Nephron (organoid): ENCODE results near the gene SPATA16.
A peak's percentile ranks its signal among the peaks of the same experiment; 100 is the strongest.
"Not testable (repeated sequence)": the region's sequence is repeated elsewhere in the genome, so short reads cannot be mapped to it uniquely, and the experiment has no call there.

Experiments used
- H3K27ac Mint-ChIP-seq, 3 experiments: 2 replicates each; pipeline ENCODE4 v1.8.0; 2020; ENCODE audit warnings: mixed read lengths in 3 of 3, mild to moderate bottlenecking in 2 of 3, moderate library complexity in 1 of 3
- H3K27me3 Mint-ChIP-seq: 2 replicates; pipeline ENCODE4 v1.8.0; 2021; ENCODE audit warnings: low read depth, mild to moderate bottlenecking, moderate library complexity, mixed read lengths
- H3K36me3 Mint-ChIP-seq: 2 replicates; pipeline ENCODE4 v1.8.0; 2020; ENCODE audit warnings: low read depth, mixed read lengths
- H3K4me1 Mint-ChIP-seq: 2 replicates; pipeline ENCODE4 v1.8.0; 2020; ENCODE audit warnings: mixed read lengths
- H3K4me3 Mint-ChIP-seq, 3 experiments: 2 replicates each; pipeline ENCODE4 v1.8.0; 2020; ENCODE audit warnings: mild to moderate bottlenecking in 3 of 3, mixed read lengths in 3 of 3, moderate library complexity in 2 of 3
- H3K9me3 Mint-ChIP-seq: 2 replicates; pipeline ENCODE4 v1.8.0; 2020; ENCODE audit warnings: mixed read lengths
- CTCF ChIP-seq, 3 experiments: fragments of 200-600 bp; sonication (generic); IDR thresholded peaks; one replicate each; pipeline ENCODE4 v1.5.0; 2021; ENCODE audit warnings: antibody characterized with exemption in 3 of 3; ENCODE audit not compliant: unreplicated experiment in 3 of 3

Gene SPATA16

GRCh38 chr3:172882563-172882962 is 258.5 kb downstream of the SPATA16 start:
- Mint-ChIP-seq H3K36me3 (peaks cover 22% of the 10 kb centered on the region), H3K9me3 (peaks cover 28% of the 10 kb centered on the region), H3K4me1 (no peaks in the 10 kb centered on the region), H3K27ac (peak overlapping the region in 1 of 3 experiments; percentile 83), H3K27me3 (no peaks in the 10 kb centered on the region), H3K4me3 (no peak overlapping the region)
- TF ChIP-seq CTCF (IDR thresholded peaks at IDR 0.05; ENCODE audit: unreplicated experiment in 3 of 3) = no peak

- peaks cover 22% of the 10 kb centered on the region for H3K36me3 Mint-ChIP-seq
- H3K27me3 Mint-ChIP-seq, H3K27ac Mint-ChIP-seq, H3K4me3 Mint-ChIP-seq: not testable (repeated sequence)
- H3K9me3 Mint-ChIP-seq = peaks cover 28% of the 10 kb centered on the region
- peaks cover 17% of the 10 kb centered on the region for H3K4me1 Mint-ChIP-seq
These were observed 261.7 kb downstream of the SPATA16 start for GRCh38 chr3:172879381-172879780.

- no peak for TF ChIP-seq CTCF (IDR thresholded peaks at IDR 0.05; ENCODE audit: unreplicated experiment in 3 of 3)
- Mint-ChIP-seq H3K36me3 (peaks cover 22% of the 10 kb centered on the region), H3K27me3 (no peaks in the 10 kb centered on the region), H3K4me3 (no peak overlapping the region), H3K4me1 (peaks cover 17% of the 10 kb centered on the region), H3K27ac (peak overlapping the region; percentile 7 to 87 (median 12)), H3K9me3 (peaks cover 23% of the 10 kb centered on the region)
These were observed 264.0 kb downstream of the SPATA16 start for GRCh38 chr3:172877011-172877410.

- Mint-ChIP-seq H3K27me3 (no peaks in the 10 kb centered on the region), H3K36me3 (peaks cover 17% of the 10 kb centered on the region), H3K4me1 (peaks cover 20% of the 10 kb centered on the region), H3K4me3 (no peak overlapping the region), H3K9me3 (peaks cover 21% of the 10 kb centered on the region), H3K27ac (peak overlapping the region; percentile 7 to 87 (median 12))
- no peak for TF ChIP-seq CTCF (IDR thresholded peaks at IDR 0.05; ENCODE audit: unreplicated experiment in 3 of 3)
These were observed 264.7 kb downstream of the SPATA16 start for GRCh38 chr3:172876297-172876696.

- Mint-ChIP-seq H3K27ac (peak overlapping the region in 1 of 3 experiments; percentile 4), H3K9me3 (peaks cover 15% of the 10 kb centered on the region), H3K4me1 (peaks cover 30% of the 10 kb centered on the region), H3K4me3 (no peak overlapping the region), H3K36me3 (peaks cover 12% of the 10 kb centered on the region), H3K27me3 (no peaks in the 10 kb centered on the region)
- no peak for TF ChIP-seq CTCF (IDR thresholded peaks at IDR 0.05; ENCODE audit: unreplicated experiment in 3 of 3)
These were observed 266.0 kb downstream of the SPATA16 start for GRCh38 chr3:172875039-172875438.

GRCh38 chr3:172869784-172870518 is 271.1 kb downstream of the SPATA16 start:
- Mint-ChIP-seq H3K4me3 (no peak overlapping the region), H3K27me3 (peaks cover 3% of the 10 kb centered on the region), H3K4me1 (peaks cover 27% of the 10 kb centered on the region), H3K9me3 (peaks cover 10% of the 10 kb centered on the region), H3K27ac (peak overlapping the region; percentile 57 to 91 (median 89)), H3K36me3 (peaks cover 6% of the 10 kb centered on the region)
- TF ChIP-seq CTCF (IDR thresholded peaks at IDR 0.05; ENCODE audit: unreplicated experiment in 3 of 3) = no peak
